OCI-LY1 (cell line): ENCODE data around the gene VPS4A.
A peak's percentile ranks its signal among the peaks of the same experiment; 100 is the strongest.

Experiments
- H2AFZ ChIP-seq: fragments of 200-600 bp; sonication (generic), shearing (Covaris generic); 2 replicates; pipeline ENCODE4 v1.6.0; 2014; ENCODE audit warnings: antibody characterized with exemption, mild to moderate bottlenecking, low read length
- H3F3A ChIP-seq: fragments of 200-600 bp; sonication (generic), shearing (Covaris generic); 2 replicates; pipeline ENCODE4 v1.6.0; 2014; ENCODE audit warnings: mild to moderate bottlenecking, antibody characterized with exemption, low read length, moderate library complexity; ENCODE audit not compliant: insufficient read depth
- H3K27ac ChIP-seq: fragments of 200-600 bp; sonication (generic); 2 replicates; pipeline ENCODE4 v1.5.1; 2014; ENCODE audit warnings: low read length, mixed run types, mild to moderate bottlenecking, low read depth; ENCODE audit not compliant: poor library complexity, severe bottlenecking
- H3K27me3 ChIP-seq: fragments of 200-600 bp; sonication (generic); 2 replicates; pipeline ENCODE4 v1.6.0; 2014; ENCODE audit warnings: antibody characterized with exemption, mild to moderate bottlenecking, low read length, moderate library complexity; ENCODE audit not compliant: insufficient read depth
- H3K36me3 ChIP-seq: fragments of 200-600 bp; sonication (generic); 2 replicates; pipeline ENCODE4 v1.6.1; 2014; ENCODE audit warnings: mild to moderate bottlenecking, antibody characterized with exemption, low read length, moderate library complexity, mixed read lengths; ENCODE audit not compliant: insufficient read depth
- H3K4me1 ChIP-seq: fragments of 200-600 bp; sonication (generic); 2 replicates; pipeline ENCODE4 v1.5.1; 2014; ENCODE audit warnings: mild to moderate bottlenecking, low read length, moderate library complexity; ENCODE audit not compliant: insufficient read depth, severe bottlenecking
- H3K4me2 ChIP-seq: fragments of 200-600 bp; sonication (generic), shearing (Covaris generic); 2 replicates; pipeline ENCODE4 v1.6.1; 2014; ENCODE audit warnings: low read length
- H3K4me3 ChIP-seq: fragments of 200-600 bp; sonication (generic); 2 replicates; pipeline ENCODE4 v1.5.1; 2014; ENCODE audit warnings: low read length, low read depth, mild to moderate bottlenecking, mixed read lengths; ENCODE audit not compliant: poor library complexity, severe bottlenecking
- H3K79me2 ChIP-seq: fragments of 200-600 bp; shearing (Covaris generic); 2 replicates; pipeline ENCODE4 v1.6.1; 2016; ENCODE audit warnings: mixed run types, low read length, mixed read lengths; ENCODE audit not compliant: insufficient read depth
- H3K9ac ChIP-seq: fragments of 200-600 bp; sonication (generic), shearing (Covaris generic); 2 replicates; pipeline ENCODE4 v1.6.1; 2014; ENCODE audit warnings: mild to moderate bottlenecking, low read length, mixed read lengths
- H3K9me2 ChIP-seq: fragments of 200-600 bp; sonication (generic), shearing (Covaris generic); 2 replicates; pipeline ENCODE4 v1.6.1; 2014; ENCODE audit warnings: low read depth, mild to moderate bottlenecking, low read length, mixed read lengths
- H3K9me3 ChIP-seq: fragments of 200-600 bp; shearing (Covaris generic); 2 replicates; pipeline ENCODE4 v1.6.1; 2014; ENCODE audit warnings: low read length, mixed read lengths
- H4K20me1 ChIP-seq: fragments of 200-600 bp; sonication (generic), shearing (Covaris generic); 2 replicates; pipeline ENCODE4 v1.6.0; 2016; ENCODE audit warnings: mild to moderate bottlenecking, low read length; ENCODE audit not compliant: insufficient read depth
- CTCF ChIP-seq: fragments of 200-600 bp; sonication (generic), shearing (Covaris generic); IDR thresholded peaks from 2 replicates; pipeline ENCODE4 v1.5.1; 2017; ENCODE audit warnings: mild to moderate bottlenecking, antibody characterized with exemption, low read length, moderate library complexity, mixed read lengths
- EZH2 ChIP-seq: fragments of 200-600 bp; sonication (generic), shearing (Covaris generic); IDR thresholded peaks from 2 replicates; pipeline ENCODE4 v1.8.0; 2017; ENCODE audit warnings: borderline replicate concordance, mixed run types, mild to moderate bottlenecking, antibody characterized with exemption, low read length, moderate library complexity, mixed read lengths

Gene VPS4A

DNA sequence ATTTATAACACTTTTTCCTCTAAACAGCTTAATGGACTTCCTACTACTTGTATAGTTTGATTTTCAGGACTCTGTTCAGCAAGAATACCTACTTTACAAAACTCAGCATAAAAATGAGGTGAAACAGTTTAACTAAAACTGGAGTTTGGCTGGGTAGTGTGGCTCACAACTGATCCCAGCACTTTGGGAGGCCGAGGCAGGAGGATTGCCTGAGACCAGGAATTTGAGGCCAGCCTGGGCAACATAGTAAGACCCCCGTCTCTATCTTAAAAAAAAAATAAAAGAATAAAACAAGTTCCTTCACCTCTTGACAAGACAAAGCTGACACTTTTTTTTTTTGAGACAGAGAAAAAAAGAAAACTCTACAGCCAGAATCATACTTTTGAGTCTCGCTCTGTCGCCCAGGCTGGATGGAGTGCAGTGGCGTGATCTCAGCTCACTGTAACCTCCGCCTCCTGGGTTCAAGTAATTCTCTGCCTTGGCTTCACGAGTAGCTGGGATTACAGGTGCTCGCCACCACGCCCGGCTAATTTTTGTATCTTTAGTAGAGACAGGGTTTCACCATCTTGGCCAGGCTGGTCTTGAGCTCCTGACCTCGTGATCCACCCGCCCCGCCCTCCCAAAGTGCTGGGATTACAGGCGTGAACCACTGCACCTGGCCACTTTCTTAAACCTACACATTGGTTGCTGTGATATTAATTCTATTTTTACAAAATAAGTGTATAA, 16.6 kb downstream of the VPS4A start:
- Histone ChIP-seq H4K20me1 (no peaks in the 10 kb centered on the region), H3K9me2 (no peaks in the 10 kb centered on the region), H3K4me3 (peak overlapping the region; percentile 84), H3K27me3 (no peaks in the 10 kb centered on the region), H3K79me2 (peaks cover 45% of the 10 kb centered on the region), H3K4me1 (peaks cover 44% of the 10 kb centered on the region), H2AFZ (no peak overlapping the region), H3K9me3 (no peaks in the 10 kb centered on the region), H3K36me3 (peaks cover 63% of the 10 kb centered on the region), H3F3A (no peaks in the 10 kb centered on the region), H3K27ac (peak overlapping the region; percentile 34), H3K4me2 (peak overlapping the region; percentile 82), H3K9ac (peak overlapping the region; percentile 76)
- TF ChIP-seq EZH2 (no peak), CTCF (no peak)

GRCh38 chr16:69328854-69329316, 17.7 kb downstream of the VPS4A start:
- Histone ChIP-seq H3K27me3 (no peaks in the 10 kb centered on the region), H3F3A (no peaks in the 10 kb centered on the region), H4K20me1 (no peaks in the 10 kb centered on the region), H3K79me2 (peaks cover 45% of the 10 kb centered on the region), H3K4me3 (peak overlapping the region; percentile 84), H3K9me2 (no peaks in the 10 kb centered on the region), H3K4me1 (peaks cover 44% of the 10 kb centered on the region), H3K27ac (peak overlapping the region; percentile 28), H3K4me2 (peak overlapping the region; percentile 82), H3K9me3 (no peaks in the 10 kb centered on the region), H3K36me3 (peaks cover 59% of the 10 kb centered on the region), H2AFZ (no peak overlapping the region), H3K9ac (peak overlapping the region; percentile 76)
- TF ChIP-seq EZH2 (no peak), CTCF (no peak)

DNA sequence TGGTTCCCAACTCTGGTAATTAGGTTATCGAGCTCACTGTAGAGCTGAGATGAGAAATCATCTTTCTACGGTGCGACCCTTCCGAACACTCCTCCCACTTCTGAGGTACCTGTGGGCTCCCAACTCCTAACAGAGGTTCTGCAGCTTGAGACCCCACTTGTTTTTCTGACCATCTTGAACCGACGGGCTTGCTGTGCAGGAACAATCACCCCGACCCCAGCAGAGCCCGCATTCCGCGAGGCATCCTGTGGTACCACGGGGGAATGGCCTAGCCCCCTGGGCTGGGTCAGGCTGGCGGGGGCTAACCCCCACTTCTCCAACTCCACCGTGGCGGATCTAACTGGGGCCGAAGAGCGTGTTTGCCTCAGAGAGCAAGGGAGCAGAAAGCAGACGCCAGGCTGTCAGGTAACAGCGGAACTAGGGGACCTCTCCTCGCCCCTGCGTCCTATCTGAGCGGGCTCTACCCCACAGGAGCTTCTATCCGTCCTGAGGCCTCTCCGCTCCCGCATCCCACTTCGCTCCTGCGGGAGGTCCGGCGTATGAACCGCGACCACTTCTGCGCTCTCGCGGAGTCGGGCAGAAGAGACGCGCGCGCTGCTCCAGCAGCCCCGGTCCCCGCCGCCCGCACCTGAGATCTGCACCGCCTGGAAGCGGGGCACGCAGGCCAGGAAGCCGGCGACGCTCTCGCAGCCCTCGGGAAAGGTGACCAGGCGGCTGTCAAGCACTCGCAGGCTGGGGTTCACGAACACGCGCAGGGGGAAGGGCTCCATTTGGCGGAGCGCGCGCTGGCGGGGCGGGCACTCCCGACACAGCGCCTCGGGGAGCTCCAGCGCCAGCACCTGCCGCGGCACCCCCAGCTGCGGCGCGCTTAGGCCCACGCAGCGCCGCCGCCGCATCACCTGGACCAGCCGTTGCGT, 18.5 kb downstream of the VPS4A start:
- no peaks in the 10 kb centered on the region for H3K9me3 ChIP-seq
- TF ChIP-seq CTCF (no peak), EZH2 (no peak)
- H3K27ac ChIP-seq = peak overlapping the region; percentile 28
- H3K9me2 ChIP-seq = no peaks in the 10 kb centered on the region
- H3K79me2 ChIP-seq = peaks cover 43% of the 10 kb centered on the region
- H3K9ac ChIP-seq = peak overlapping the region; percentile 76
- H3F3A ChIP-seq = no peaks in the 10 kb centered on the region
- no peak overlapping the region for H2AFZ ChIP-seq
- peak overlapping the region; percentile 84 for H3K4me3 ChIP-seq
- peak overlapping the region; percentile 82 for H3K4me2 ChIP-seq
- H4K20me1 ChIP-seq = no peaks in the 10 kb centered on the region
- H3K4me1 ChIP-seq = peaks cover 44% of the 10 kb centered on the region
- peaks cover 59% of the 10 kb centered on the region for H3K36me3 ChIP-seq
- H3K27me3 ChIP-seq = no peaks in the 10 kb centered on the region
